Stimulated activated CD4-positive, alpha-beta T cell treated with anti-CD3 and anti-CD28 coated beads, Interleukin-4, amount 100 ng/mL, for 4 hours (primary cell): ENCODE data around the gene AKAP13.
A peak's percentile ranks its signal among the peaks of the same experiment; 100 is the strongest.
"Not testable (repeated sequence)": the region's sequence is repeated elsewhere in the genome, so short reads cannot be mapped to it uniquely, and the experiment has no call there.

Experiments
- DNase-seq, 2 experiments: peaks; one replicate each; pipeline ENCODE4 v3.0.0-alpha.2; 2020

Gene AKAP13

DNA sequence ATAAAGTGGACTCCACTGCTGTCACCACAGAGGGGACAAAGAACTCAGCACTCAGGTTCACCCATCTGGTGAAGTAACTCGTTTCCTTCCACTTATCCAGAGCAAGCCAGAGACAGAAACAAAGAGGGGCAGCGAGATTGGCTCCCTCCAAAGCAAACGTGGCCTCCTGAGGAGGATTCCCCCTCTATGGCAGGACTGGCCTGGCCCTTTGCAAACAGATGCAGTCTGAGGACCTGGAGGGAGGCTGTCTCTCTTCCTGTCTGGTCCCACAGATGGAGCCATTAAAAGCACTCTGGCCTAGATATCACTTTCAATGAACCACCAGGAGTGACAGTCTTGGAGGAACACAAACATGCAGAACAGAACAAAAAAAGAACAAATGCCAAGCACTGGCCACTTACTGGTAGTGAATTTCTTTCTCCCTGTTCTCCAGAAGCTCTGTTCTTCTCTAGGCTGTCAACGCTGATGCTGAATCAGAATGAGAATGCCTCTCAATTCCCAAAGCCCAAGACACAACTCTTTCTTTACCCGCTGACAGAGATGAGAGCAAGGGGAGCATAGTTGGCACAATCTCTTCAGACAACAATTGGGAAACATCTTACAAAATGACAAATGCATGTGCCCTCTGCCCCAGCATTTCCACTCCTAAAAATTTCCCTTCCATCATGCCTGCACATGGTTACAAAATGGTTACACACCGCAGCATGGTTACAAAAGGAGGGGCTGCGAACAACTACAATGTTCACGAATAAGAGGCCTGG is 400.0 kb downstream of the AKAP13 start:
- no peak for DNase-seq

DNA sequence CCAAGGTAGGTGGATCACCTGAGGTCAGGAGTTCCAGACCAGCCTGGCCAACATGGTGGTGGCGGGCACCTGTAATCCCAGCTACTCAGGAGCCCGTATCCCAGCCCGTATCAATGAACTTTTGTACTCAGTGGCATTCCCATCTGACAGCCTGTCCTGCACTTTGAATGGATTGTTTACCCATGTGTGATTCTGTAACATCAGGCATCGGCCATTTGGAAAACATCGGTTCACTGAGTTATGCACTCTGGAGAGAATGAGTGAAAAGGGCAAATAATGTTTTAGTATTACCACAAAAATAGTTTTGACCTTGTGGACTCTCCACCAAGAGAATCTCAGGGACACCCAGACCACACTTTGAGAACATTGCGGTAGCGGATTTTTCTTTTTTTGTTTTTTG is 400.7 kb downstream of the AKAP13 start:
- no peak for DNase-seq

DNA sequence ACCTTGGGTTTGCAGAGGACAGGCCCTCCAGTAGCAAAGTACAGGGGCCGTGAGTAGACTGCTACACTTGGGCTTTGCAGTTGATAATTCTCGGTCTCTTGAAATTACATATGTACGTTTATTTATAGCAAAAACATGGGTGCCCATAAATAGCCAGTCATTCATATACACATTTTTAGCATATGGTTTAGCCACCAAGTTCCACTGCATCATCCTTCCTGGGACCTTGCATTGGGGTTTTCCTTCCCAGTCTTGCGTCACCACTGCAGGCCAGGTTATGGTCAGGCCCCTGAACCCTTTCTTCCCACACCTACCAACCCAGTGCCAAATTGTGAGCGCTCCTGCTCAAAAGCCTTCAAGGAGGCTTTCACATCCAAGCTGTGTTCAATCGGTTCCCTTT is 401.7 kb downstream of the AKAP13 start:
- no peak for DNase-seq

DNA sequence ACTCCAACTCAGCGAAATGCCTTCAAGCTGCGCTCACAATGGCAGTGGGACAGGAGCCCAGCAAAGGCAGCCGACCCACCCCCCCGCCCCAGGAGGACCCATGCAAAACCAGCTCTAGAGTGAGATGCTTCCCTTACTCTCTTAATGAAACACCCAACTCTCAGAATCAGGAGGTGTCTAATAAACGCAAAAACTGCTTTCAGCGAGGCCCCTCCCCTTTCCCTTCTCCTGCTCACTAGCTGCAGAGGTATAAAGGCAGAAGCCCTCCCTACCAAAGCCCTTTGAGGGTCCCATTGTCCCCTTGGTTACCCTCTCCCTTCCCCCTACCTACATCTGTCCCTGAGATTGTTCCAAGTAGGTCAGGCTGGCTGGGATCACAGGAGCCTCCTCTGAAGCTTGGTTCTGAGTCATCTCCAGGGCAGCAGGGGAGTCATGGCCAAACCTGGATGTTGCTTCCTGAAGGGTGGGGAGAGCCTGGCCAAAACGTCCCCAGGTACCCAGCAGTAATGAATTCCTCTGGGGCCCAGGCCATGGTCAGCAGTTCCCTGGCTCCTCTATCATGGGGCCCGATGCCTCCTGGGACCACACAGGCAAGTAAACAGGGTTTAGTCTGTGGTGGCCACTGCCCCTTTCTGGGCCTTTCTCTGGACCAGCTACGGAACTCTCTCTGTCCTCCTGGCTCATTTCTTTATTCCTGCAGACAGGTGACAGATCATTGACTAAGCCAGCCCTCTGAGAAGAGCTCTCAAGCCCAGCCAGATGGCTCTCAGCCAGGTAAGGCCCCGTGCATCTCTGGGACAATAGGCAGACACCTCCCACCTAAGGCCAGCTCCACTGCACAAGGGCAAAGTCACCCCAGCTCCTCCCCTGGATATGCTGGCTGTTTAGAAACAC is 405.7 kb downstream of the AKAP13 start:
- no peak for DNase-seq

DNA sequence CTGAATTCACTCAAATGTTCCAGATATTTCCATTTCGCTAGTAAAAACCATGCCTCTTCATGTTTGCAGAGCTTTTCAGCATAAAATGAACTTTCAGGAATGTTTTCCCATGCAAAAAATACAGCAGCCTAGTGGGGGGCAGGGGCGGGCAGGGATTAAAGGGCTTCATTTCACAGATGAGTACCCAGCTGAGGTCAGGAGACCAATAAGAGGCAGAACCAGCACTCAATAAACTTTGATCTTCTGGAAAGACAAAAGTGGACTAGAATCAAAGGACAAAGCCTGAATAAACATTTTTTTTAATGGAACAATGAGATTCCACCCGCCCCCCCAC is 406.3 kb downstream of the AKAP13 start:
- no peak for DNase-seq

DNA sequence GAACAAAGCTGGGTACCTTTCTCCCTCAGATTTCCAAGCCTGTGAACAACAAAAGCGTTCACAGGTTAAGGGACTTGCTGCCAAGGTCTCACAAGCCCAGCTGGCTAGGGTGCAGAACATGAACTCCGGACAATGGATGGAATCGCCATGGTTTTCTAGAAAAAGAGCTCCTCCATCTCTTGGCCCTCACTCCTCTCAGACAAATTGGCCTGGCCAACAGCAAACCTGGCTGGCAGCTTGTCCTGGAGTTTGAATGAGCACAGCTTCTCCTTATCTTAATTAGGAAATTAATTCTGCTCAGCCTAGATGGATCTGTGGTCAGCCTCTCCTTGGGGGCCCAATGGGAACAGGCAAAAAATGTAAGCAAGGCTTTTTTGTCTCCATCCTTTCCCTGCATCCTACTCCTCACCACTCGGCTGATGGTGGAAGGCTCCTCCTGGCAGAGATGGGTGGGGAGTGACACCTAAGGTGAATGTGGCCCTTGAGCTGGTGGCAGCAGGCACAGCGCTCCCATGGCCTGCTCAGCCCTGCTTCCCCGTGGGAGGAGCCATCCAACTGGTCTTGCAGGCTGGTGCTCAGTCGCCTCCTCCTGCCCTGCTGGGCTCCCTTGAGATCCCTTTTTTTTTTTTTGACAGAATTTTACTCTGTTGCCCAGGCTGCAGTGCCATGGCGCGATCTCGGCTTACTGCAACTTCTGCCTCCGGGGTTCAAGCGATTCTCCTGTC is 408.5 kb downstream of the AKAP13 start:
- DNase-seq = no peak

DNA sequence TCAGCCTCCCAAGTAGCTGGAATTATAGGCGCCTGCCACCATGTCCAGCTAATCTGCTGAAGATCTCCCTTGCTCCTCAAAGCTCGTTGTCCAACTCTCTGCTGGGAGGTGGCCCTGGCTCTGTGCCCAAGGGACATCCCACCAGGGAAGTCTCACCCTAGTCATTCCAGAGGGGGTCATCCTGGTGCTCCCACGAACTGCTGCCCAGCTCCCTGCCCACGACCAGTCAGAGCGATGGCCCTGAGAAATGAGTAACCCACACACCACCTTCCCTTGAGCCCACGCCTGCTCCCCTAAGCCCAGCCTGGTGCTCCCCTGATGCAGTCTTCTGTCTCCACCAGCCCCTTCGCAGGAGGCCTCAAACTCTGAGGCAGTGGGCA is 409.1 kb downstream of the AKAP13 start:
- DNase-seq = no peak

DNA sequence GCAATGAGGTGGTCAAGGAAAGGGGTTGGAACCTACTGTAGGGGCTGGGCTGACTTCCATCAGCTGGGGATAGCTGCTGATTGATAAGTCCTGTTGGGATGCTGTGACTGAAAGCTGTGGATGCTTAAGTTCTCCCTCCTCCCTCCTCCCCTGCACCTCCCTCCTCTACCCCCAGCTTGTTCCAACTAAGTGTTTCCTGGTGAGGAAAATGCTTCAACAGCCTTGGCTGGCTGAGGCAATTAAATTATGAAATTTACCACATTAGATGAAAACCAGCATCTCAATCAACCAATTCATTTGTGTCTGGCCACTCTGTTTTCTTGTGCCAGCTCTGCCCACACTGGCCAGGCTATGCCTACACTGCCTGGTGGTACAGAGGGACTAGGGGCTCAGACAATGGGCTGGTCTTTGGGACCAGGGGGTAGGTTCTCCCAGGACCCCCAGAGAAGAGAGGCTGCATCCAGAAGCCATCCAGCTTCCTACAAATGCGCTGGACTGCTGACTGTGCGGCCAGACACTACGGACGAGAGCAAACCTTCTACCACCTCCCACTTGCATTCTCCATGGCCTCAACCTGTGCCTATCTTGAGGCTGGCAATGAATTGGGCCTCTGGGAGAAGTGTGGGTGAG is 411.8 kb downstream of the AKAP13 start:
- no peak for DNase-seq

DNA sequence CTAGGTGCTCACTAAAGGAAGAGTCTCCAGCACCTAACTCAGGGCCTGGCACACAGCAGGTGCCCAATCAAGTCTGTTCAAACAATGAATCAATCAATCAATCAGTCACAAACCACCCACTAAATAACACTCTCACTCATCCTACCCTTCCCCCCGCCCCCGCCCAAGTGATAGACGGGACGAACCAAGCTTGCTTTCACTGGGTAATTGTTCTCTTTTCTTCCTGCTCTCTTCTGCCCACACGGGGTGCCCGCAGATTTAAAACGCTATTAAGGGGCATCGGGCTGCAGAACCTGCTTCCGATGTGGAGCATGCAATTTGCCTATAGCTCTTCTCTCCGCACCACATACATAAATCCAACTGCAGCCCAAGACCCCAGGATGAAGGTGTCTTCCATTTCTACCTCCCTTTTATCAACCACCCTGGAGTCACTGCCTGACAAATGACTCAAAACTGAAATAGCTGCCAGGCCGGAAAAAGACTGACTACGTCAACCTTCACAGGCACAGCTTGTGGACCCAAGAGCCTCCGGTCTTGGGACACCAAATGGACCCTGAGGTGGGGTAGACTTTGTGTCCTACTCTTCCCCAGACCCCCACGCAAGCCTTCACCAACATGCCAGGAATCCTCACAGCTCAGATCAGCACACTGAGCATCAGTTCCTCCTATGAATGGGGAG is 412.6 kb downstream of the AKAP13 start:
- DNase-seq = peak; percentile 24 to 36

DNA sequence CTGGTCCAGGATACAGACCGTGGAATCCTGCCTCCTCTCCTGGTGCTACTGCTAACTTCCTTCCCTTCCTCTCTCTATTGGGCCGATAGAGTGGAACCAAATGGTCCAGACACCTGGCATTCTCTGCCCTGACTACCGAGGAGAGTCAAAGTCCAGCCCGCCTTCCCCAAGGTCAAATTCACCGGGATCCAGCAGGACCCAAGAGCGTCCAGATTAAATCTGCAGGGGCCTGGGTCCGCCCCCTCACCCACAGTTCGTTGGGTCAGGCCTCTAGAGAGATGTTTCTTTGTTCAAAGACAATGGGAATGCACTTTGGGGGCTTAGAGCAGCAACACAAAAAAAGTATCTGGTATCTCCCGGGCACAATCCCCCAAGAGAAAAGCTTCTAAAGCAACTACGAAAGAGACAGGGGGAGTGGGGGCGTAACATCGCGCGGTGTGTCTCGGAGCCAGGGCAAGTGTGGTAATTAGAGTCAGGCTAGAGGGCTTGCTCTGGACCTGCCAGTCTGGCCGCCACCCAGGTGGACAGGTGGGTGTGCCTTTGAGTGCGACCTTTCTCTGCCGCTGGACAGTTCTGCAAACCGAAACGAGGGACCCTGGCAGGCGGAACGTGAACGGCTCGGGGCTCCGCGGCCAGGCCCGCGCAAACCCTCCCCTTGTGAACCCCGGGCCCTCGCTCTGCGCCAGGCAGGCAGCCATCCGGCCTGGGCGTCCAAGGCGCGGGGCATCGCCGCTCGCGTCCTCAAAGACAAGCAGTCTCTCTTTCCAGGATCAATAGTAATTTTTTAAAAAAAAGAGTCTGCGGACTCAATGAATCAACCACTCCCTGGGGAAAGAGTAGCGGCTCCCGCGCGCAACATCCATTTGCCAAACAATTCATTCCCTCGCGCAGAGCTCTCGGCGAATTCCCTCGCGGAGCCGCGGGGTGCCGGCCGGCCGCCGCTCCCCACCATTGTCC is 413.5 kb downstream of the AKAP13 start:
- peak; percentile 17 to 36 for DNase-seq

DNA sequence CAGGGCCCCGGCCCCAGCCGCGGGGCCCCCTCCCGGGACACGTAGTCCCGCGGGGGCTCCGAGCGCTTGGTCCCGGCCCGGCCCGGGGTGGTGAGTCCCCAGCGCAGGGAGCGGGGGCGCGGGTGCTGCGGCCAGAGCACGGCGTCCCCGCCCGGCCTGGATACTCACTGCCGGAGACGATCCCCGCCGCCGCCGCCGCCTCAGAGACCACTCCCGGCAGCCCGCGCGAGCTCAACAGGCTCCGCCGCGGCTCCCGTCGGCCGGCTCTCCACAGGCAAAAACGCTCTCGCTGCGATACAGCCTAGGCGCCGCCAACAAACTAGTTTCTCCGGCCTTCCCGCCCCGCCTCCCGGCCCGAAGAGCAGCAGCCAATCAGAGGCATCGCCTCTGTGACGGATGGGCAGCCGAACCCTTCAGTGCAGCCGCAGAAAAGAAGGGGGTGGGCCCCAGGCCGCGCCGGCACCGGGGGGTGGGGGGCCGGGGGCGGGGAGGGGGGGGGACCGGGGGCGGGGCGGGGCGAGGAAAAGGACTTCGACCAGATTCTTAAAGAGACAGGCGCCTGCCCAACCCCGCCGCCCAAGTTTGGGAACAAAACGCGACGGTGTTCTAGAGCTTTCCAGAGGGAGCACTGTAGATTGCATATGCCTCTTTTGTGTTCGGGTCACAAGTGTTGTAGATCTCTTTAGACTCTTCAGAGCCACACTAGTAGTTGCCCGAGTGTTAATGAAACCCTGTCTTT is 414.4 kb downstream of the AKAP13 start, which contains the start of gene KLHL25:
TSS of gene KLHL25 (minus strand) at position 328 of the 739 bp plus-strand sequence. CDS start 25,115 bp downstream, outside the sequence.
- peak; percentile 84 to 91 for DNase-seq

DNA sequence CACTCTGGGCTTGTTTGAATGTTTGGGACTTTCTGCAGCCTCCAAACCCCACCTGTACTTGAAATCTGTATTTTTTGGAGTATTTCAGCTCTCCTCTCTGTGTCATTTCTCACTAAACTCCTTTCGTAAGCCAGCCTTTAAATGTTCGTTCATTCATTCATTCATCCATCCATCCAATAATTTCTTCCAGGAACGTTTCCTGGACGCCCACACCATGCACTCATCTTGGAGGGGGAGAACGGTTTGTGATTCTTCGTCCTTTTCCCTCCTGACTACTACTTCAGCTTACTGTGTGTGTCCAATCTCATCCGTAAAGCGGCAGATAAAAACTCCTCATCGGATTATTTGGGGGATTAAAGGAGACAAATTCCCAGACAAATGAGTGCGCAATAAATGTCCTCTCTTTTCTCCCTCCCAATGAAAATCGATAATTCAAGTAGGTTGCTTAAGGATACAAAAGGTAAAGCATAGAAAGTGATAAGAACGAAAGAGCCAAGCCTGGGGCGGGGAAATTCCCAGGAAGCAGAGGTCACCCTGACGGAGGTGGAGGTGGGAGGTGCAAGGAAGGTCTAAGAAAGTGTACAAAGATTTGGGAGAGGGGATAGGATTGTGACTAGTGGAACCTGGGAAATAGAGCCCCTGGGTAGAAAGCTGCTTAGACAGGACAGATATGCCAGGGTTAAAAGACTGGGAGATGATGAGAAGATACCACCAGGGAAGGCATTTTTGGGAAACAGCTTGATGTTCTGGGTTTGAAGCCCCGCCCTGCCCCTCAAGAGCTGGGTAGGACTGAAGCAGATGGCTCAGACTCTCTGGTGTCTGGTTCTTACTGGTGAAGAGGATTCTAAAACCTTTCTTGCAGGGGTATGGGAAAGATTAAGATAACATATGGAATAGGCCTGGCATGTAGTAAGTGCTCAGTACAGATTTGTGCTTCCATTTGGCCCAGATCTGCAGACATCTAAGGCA is 415.2 kb downstream of the AKAP13 start:
- no peak for DNase-seq

DNA sequence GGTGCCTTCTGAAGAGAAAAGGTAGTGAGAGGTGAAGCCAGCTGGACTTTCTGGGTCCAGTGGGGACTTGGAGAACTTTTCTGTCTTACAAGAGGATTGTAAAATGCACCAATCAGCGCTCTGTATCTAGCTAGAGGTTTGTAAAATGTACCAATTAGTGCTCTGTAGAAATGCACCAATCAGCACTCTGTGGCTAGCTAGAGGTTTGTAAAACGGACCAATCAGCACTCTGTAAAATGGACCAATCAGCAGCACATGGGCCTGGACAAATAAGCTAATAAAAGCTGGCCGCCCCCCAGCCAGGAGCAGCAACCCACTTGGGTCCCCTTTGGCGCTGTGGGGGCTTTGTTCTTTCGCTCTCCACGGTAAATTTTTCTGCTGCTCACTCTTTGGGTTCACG is 416.0 kb downstream of the AKAP13 start:
- not testable (repeated sequence) for DNase-seq
